ENCODE data around the gene NDE1.
"Not testable (repeated sequence)": the region's sequence is repeated elsewhere in the genome, so short reads cannot be mapped to it uniquely, and the experiment has no call there.

The NDE1 gene

GRCh38 chr16:15604460-15605440, 45.3 kb upstream of the NDE1 start:
- H3K9me3 ChIP-seq (ENCODE audit: insufficient read depth, low read length), result no peaks in the 10 kb centered on the region
- H4K20me1 ChIP-seq (ENCODE audit: low read depth, low read length), result no peaks in the 10 kb centered on the region
- no peaks in the 10 kb centered on the region for H3F3A ChIP-seq (ENCODE audit: insufficient read depth)
- H3K79me2 ChIP-seq (ENCODE audit: insufficient read depth, low read length), result no peaks in the 10 kb centered on the region
- H3K27ac ChIP-seq (ENCODE audit: low read depth, low read length), result no peak overlapping the region
- H3K9me2 ChIP-seq (replicated peaks; ENCODE audit: insufficient read depth, low read length), result no peaks in the 10 kb centered on the region
- peaks cover 18% of the 10 kb centered on the region for H3K36me3 ChIP-seq (ENCODE audit: low read length)
- no peak for TF ChIP-seq CTCF (IDR thresholded peaks at IDR 0.05; ENCODE audit: insufficient read depth, low read length, poor library complexity, severe bottlenecking)
- no peak for TF ChIP-seq EZH2phosphoT487 (conservative IDR thresholded peaks at IDR 0.05; ENCODE audit: low read length)
- no peak overlapping the region for H3K4me2 ChIP-seq (ENCODE audit: low read depth, low read length, poor library complexity, severe bottlenecking)
- no peaks in the 10 kb centered on the region for H3K27me3 ChIP-seq (ENCODE audit: low read length)
- H3K4me3 ChIP-seq (ENCODE audit: insufficient read depth, low read length, poor library complexity, severe bottlenecking), result no peak overlapping the region
- no peak overlapping the region for H3K9ac ChIP-seq (ENCODE audit: low read length)
- no peak overlapping the region for H2AFZ ChIP-seq (ENCODE audit: low read depth, low read length, severe bottlenecking)

GRCh38 chr16:15605839-15606517, 44.1 kb upstream of the NDE1 start:
- Histone ChIP-seq H3K9me3 (ENCODE audit: insufficient read depth, low read length) (no peaks in the 10 kb centered on the region), H3K27ac (ENCODE audit: low read depth, low read length) (no peak overlapping the region), H3F3A (ENCODE audit: insufficient read depth) (no peaks in the 10 kb centered on the region), H3K79me2 (ENCODE audit: insufficient read depth, low read length) (no peaks in the 10 kb centered on the region), H2AFZ (ENCODE audit: low read depth, low read length, severe bottlenecking) (no peak overlapping the region), H3K27me3 (ENCODE audit: low read length) (no peaks in the 10 kb centered on the region), H3K36me3 (ENCODE audit: low read length) (peaks cover 22% of the 10 kb centered on the region), H3K9me2 (replicated peaks; ENCODE audit: insufficient read depth, low read length) (no peaks in the 10 kb centered on the region), H4K20me1 (ENCODE audit: low read depth, low read length) (no peaks in the 10 kb centered on the region), H3K4me2 (ENCODE audit: low read depth, low read length, poor library complexity, severe bottlenecking) (no peak overlapping the region), H3K9ac (ENCODE audit: low read length) (no peak overlapping the region), H3K4me3 (ENCODE audit: insufficient read depth, low read length, poor library complexity, severe bottlenecking) (no peak overlapping the region)
- TF ChIP-seq EZH2phosphoT487 (conservative IDR thresholded peaks at IDR 0.05; ENCODE audit: low read length), result no peak
- no peak for TF ChIP-seq CTCF (IDR thresholded peaks at IDR 0.05; ENCODE audit: insufficient read depth, low read length, poor library complexity, severe bottlenecking)

- Histone ChIP-seq H3K79me2 (ENCODE audit: insufficient read depth, low read length) (no peaks in the 10 kb centered on the region), H3F3A (ENCODE audit: insufficient read depth) (no peaks in the 10 kb centered on the region), H3K9me2 (replicated peaks; ENCODE audit: insufficient read depth, low read length) (no peaks in the 10 kb centered on the region), H2AFZ (ENCODE audit: low read depth, low read length, severe bottlenecking) (no peak overlapping the region), H3K27me3 (ENCODE audit: low read length) (no peaks in the 10 kb centered on the region), H4K20me1 (ENCODE audit: low read depth, low read length) (no peaks in the 10 kb centered on the region), H3K4me3 (ENCODE audit: insufficient read depth, low read length, poor library complexity, severe bottlenecking) (no peak overlapping the region), H3K9ac (ENCODE audit: low read length) (no peak overlapping the region), H3K27ac (ENCODE audit: low read depth, low read length) (no peak overlapping the region), H3K9me3 (ENCODE audit: insufficient read depth, low read length) (no peaks in the 10 kb centered on the region), H3K4me2 (ENCODE audit: low read depth, low read length, poor library complexity, severe bottlenecking) (no peak overlapping the region), H3K36me3 (ENCODE audit: low read length) (peaks cover 22% of the 10 kb centered on the region)
- TF ChIP-seq EZH2phosphoT487 (conservative IDR thresholded peaks at IDR 0.05; ENCODE audit: low read length) (no peak), CTCF (IDR thresholded peaks at IDR 0.05; ENCODE audit: insufficient read depth, low read length, poor library complexity, severe bottlenecking) (no peak)
Observed at GRCh38 chr16:15606518-15607220, 43.4 kb upstream of the NDE1 start.

GRCh38 chr16:15607221-15607699, 42.8 kb upstream of the NDE1 start:
- not testable (repeated sequence) for H3K4me2 ChIP-seq (ENCODE audit: low read depth, low read length, poor library complexity, severe bottlenecking); H2AFZ ChIP-seq (ENCODE audit: low read depth, low read length, severe bottlenecking); H3K27ac ChIP-seq (ENCODE audit: low read depth, low read length); H3K9me3 ChIP-seq (ENCODE audit: insufficient read depth, low read length); H3K9me2 ChIP-seq (replicated peaks; ENCODE audit: insufficient read depth, low read length); H3F3A ChIP-seq (ENCODE audit: insufficient read depth); H4K20me1 ChIP-seq (ENCODE audit: low read depth, low read length); H3K9ac ChIP-seq (ENCODE audit: low read length); H3K79me2 ChIP-seq (ENCODE audit: insufficient read depth, low read length); H3K27me3 ChIP-seq (ENCODE audit: low read length); H3K4me3 ChIP-seq (ENCODE audit: insufficient read depth, low read length, poor library complexity, severe bottlenecking)
- H3K36me3 ChIP-seq (ENCODE audit: low read length), result peaks cover 21% of the 10 kb centered on the region
